Thoracic aorta (tissue), 2 donors: ENCODE measurements around the gene EEIG2. TPM values are rescaled to one million over a fixed set of nuclear protein-coding genes. Genes with fewer than 3 reads are reported as not detected.
"Not testable (repeated sequence)": the region's sequence is repeated elsewhere in the genome, so short reads cannot be mapped to it uniquely, and the experiment has no call there.

Source experiments
- ATAC-seq: fragments of 150-250 bp; one replicate; pipeline ENCODE4 v1.8.0; 2017; ENCODE audit warnings: low read depth; ENCODE audit not compliant: insufficient number of reproducible peaks, low FRiP score
- DNase-seq: peaks from one replicate; pipeline ENCODE4 v3.0.0-alpha.2; 2020; ENCODE audit warnings: low spot score
- H3K27ac ChIP-seq, 2 donors: fragments of 200-600 bp; sonication (generic); 1 replicate in 1 of 2; 2 replicates in 1 of 2; pipeline ENCODE4 v1.5.1; 2016; ENCODE audit warnings: mild to moderate bottlenecking in 2 of 2, moderate library complexity in 2 of 2
- H3K27me3 ChIP-seq: fragments of 200-600 bp; sonication (generic); replicated peaks from 2 replicates; pipeline ENCODE4 v1.6.0; 2016; ENCODE audit warnings: mild to moderate bottlenecking; ENCODE audit not compliant: insufficient read depth
- H3K36me3 ChIP-seq: fragments of 200-600 bp; sonication (generic); one replicate; pipeline ENCODE4 v1.5.1; 2016
- H3K4me1 ChIP-seq, 2 donors: fragments of 200-600 bp; sonication (generic); 1 replicate in 1 of 2; 2 replicates in 1 of 2; pipeline versions ENCODE4 v1.5.1 to v1.6.0; 2016; ENCODE audit warnings: low read depth in 2 of 2, mild to moderate bottlenecking in 1 of 2; ENCODE audit not compliant: control insufficient read depth in 1 of 2
- H3K4me3 ChIP-seq: fragments of 200-600 bp; sonication (generic); 2 replicates; pipeline ENCODE4 v1.5.1; 2016; ENCODE audit warnings: mild to moderate bottlenecking
- H3K9me3 ChIP-seq: fragments of 200-600 bp; sonication (generic); 2 replicates; pipeline ENCODE4 v1.5.1; 2016
- CTCF ChIP-seq: fragments of 200-600 bp; sonication (generic); IDR thresholded peaks from one replicate; pipeline ENCODE4 v1.5.1; 2019; ENCODE audit warnings: antibody characterized with exemption
- total RNA-seq, 2 donors: library from RNA; depleted of rRNA; stranded (reverse); fragments of >200 nt; gene quantifications; one replicate each; pipeline versions ENCODE4 v1.1.0 to v1.2.3, GENCODE V29; 2016

Gene EEIG2
- total RNA-seq, 2 donors from 2014 or later, result 13.5 to 15.0 TPM

GRCh38 chr1:108531444-108531843 lies 28.5 kb upstream of the EEIG2 start:
- Histone ChIP-seq H3K9me3 (no peaks in the 10 kb centered on the region), H3K4me3 (no peak overlapping the region), H3K27ac (peak overlapping the region in 1 of 2 donors; percentile 26), H3K36me3 (no peaks in the 10 kb centered on the region), H3K4me1 (peaks cover 0 to 16% of the 10 kb centered on the region in 2 donors), H3K27me3 (no peaks in the 10 kb centered on the region)
- no peak for TF ChIP-seq CTCF
- ATAC-seq, result no peak
- DNase-seq, result no peak

- Histone ChIP-seq H3K4me1 (peaks cover 0 to 16% of the 10 kb centered on the region in 2 donors), H3K4me3 (no peak overlapping the region), H3K36me3 (no peaks in the 10 kb centered on the region), H3K9me3 (no peaks in the 10 kb centered on the region), H3K27me3 (no peaks in the 10 kb centered on the region), H3K27ac (no peak overlapping the region)
- ATAC-seq (no peak), DNase-seq (no peak)
- no peak for TF ChIP-seq CTCF
Measured at GRCh38 chr1:108532730-108533129, 27.2 kb upstream of the EEIG2 start.

GRCh38 chr1:108533351-108534083 lies 26.4 kb upstream of the EEIG2 start:
- no peaks in the 10 kb centered on the region for H3K9me3 ChIP-seq
- no peak for TF ChIP-seq CTCF
- ATAC-seq, result no peak
- no peaks in the 10 kb centered on the region for H3K27me3 ChIP-seq
- no peak overlapping the region for H3K27ac ChIP-seq
- H3K4me3 ChIP-seq, result no peak overlapping the region
- no peaks in the 10 kb centered on the region for H3K36me3 ChIP-seq
- peaks cover 0 to 16% of the 10 kb centered on the region in 2 donors for H3K4me1 ChIP-seq
- DNase-seq, result no peak

GRCh38 chr1:108534759-108535158 lies 25.1 kb upstream of the EEIG2 start:
- Histone ChIP-seq H3K36me3 (no peaks in the 10 kb centered on the region), H3K4me1 (peaks cover 0 to 16% of the 10 kb centered on the region in 2 donors), H3K4me3 (no peak overlapping the region), H3K9me3 (no peaks in the 10 kb centered on the region), H3K27ac (no peak overlapping the region), H3K27me3 (no peaks in the 10 kb centered on the region)
- DNase-seq (no peak), ATAC-seq (no peak)
- TF ChIP-seq CTCF, result no peak

- not testable (repeated sequence) for ATAC-seq, H3K36me3 ChIP-seq, H3K27ac ChIP-seq, H3K4me3 ChIP-seq, DNase-seq, H3K27me3 ChIP-seq, H3K9me3 ChIP-seq
- H3K4me1 ChIP-seq, result peaks cover 0 to 16% of the 10 kb centered on the region in 2 donors
Measured at GRCh38 chr1:108535315-108535897, 24.5 kb upstream of the EEIG2 start.

GRCh38 chr1:108536021-108536420 lies 23.9 kb upstream of the EEIG2 start:
- DNase-seq, ATAC-seq, H3K27me3 ChIP-seq, H3K4me3 ChIP-seq, H3K27ac ChIP-seq, H3K9me3 ChIP-seq, H3K36me3 ChIP-seq: not testable (repeated sequence)
- H3K4me1 ChIP-seq, result peaks cover 0 to 16% of the 10 kb centered on the region in 2 donors

GRCh38 chr1:108536791-108537190 lies 23.1 kb upstream of the EEIG2 start:
- not testable (repeated sequence) for H3K36me3 ChIP-seq, H3K9me3 ChIP-seq, DNase-seq, H3K27ac ChIP-seq, ATAC-seq, H3K27me3 ChIP-seq, H3K4me3 ChIP-seq, H3K4me1 ChIP-seq
